ENCODE measurements around the gene NEU2. TPM values are rescaled to one million over a fixed set of nuclear protein-coding genes. Genes with fewer than 3 reads are reported as not detected.

NEU2 gene
- total and polyA plus RNA-seq, 3 experiments from 2014 or later, result not detected

DNA sequence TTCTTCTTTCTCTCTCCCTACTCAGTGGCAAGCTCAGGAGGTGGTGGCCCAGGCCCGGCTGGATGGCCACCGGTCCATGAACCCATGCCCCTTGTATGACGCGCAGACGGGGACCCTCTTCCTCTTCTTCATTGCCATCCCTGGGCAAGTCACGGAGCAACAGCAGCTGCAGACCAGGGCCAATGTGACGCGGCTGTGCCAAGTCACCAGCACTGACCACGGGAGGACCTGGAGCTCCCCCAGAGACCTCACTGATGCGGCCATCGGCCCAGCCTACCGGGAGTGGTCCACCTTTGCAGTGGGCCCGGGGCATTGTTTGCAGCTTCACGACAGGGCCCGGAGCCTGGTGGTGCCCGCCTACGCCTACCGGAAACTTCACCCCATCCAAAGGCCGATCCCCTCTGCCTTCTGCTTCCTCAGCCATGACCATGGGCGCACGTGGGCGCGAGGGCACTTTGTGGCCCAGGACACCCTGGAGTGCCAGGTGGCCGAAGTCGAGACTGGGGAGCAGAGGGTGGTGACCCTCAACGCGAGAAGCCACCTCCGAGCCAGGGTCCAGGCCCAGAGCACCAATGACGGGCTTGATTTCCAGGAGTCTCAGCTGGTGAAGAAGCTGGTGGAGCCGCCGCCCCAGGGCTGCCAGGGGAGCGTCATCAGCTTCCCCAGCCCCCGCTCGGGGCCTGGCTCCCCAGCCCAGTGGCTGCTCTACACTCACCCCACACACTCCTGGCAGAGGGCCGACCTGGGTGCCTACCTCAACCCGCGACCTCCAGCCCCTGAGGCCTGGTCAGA lies 1.8 kb downstream of the NEU2 start:
- Mint-ChIP-seq H3K4me3 (no peak overlapping the region), H3K27ac (no peak overlapping the region), H3K4me1 (peaks cover 0 to 1% (median 0%) of the 10 kb centered on the region in 3 donors), H3K9me3 (no peaks in the 10 kb centered on the region), H3K36me3 (no peaks in the 10 kb centered on the region), H3K27me3 (peaks cover 0 to 1% of the 10 kb centered on the region in 2 donors)
- no peak for DNase-seq
- ChIA-PET POLR2A (no interaction called here), CTCF (no interaction called here)
- Histone ChIP-seq H3K9me3 (ENCODE audit: low read length) (no peaks in the 10 kb centered on the region), H3K36me3 (ENCODE audit: insufficient read depth, low read length) (no peaks in the 10 kb centered on the region), H3K27ac (ENCODE audit: low read depth, low read length) (no peak overlapping the region), H3K27me3 (ENCODE audit: insufficient read depth, low read length, poor library complexity, severe bottlenecking) (no peaks in the 10 kb centered on the region), H3K4me1 (ENCODE audit: insufficient read depth, low read length) (no peaks in the 10 kb centered on the region), H3K4me3 (ENCODE audit: low read length) (no peak overlapping the region)

DNA sequence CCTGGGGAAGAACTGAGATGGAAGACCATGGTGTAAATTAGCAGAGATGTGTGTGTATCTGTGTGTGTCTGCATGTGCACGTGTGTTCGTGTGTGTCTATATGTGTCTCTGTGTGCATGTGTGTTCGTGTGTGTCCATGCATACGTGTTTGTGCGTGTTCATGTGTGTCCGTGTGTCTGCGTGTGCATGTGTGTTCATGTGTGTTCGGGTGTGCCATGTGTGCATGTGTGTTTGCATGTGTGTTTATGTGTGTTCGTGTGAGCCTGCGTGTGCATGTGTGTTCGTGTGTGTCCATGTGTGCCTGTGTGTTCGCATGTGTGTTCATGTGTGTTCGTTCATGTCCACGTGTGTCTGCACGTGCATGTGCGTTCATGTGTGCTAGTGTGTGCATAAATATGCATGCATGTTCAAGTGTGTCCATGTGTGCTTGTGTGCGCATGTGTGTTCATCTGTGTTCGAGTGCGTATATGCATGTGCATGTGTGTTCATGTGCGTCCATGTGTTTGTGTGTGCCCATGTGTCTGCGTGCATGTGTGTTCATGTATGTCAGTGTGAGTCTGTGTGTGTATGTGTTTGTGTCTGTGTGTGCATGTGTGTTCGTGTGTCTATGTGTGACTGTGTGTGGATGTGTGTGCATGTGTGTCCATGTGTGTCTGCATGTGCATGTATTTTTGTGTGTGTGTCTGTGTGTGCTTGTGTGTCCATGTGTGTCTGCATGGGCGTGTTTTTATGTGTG lies 3.1 kb downstream of the NEU2 start:
- H3K4me3 ChIP-seq (ENCODE audit: low read length), result no peak overlapping the region
- H3K27me3 ChIP-seq (ENCODE audit: insufficient read depth, low read length, poor library complexity, severe bottlenecking), result no peaks in the 10 kb centered on the region
- ChIA-PET POLR2A (no interaction called here), CTCF (no interaction called here)
- H3K4me1 Mint-ChIP-seq, result no peaks in the 10 kb centered on the region
- H3K36me3 ChIP-seq (ENCODE audit: insufficient read depth, low read length), result no peaks in the 10 kb centered on the region
- H3K36me3 Mint-ChIP-seq, result no peaks in the 10 kb centered on the region
- H3K27ac Mint-ChIP-seq, result no peak overlapping the region
- H3K4me1 ChIP-seq (ENCODE audit: insufficient read depth, low read length), result no peaks in the 10 kb centered on the region
- no peak overlapping the region for H3K4me3 Mint-ChIP-seq
- DNase-seq, result no peak
- no peaks in the 10 kb centered on the region for H3K9me3 Mint-ChIP-seq
- peaks cover 0 to 4% of the 10 kb centered on the region in 2 donors for H3K27me3 Mint-ChIP-seq
- H3K27ac ChIP-seq (ENCODE audit: low read depth, low read length), result no peak overlapping the region
- no peaks in the 10 kb centered on the region for H3K9me3 ChIP-seq (ENCODE audit: low read length)

DNA sequence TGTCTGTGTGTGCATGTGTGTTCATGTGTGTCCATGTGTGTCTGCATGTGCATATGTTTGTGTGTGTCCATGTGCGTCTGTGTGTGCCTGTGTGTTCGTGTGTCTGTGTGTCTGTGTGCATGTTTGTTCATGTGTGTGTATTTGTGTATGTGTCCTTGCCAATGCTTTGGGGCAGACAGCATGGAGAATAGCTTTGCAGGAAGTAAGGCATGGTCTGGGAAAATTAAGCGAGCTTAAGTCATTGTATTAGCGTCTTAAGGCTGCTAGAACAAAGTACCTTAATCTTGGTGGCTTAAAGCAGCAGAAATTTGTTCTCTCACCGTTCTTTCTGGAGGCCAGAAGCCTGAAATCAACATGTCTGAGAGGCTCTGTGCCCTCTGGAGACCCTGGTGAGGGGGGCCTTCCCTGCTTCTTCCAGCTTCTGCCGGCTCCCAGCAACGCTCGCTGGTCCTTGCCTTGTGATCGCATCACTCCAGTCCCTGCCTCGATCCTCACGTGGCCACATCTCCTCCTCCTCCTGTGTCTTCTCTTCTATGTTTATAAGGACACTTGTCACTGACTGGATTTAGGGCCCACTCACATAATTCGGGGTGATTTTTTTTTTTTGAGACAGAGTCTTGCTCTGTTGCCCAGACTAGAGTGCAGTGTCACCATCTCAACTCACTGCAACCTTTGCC lies 3.8 kb downstream of the NEU2 start:
- Histone ChIP-seq H3K27ac (ENCODE audit: low read depth, low read length) (no peak overlapping the region), H3K36me3 (ENCODE audit: insufficient read depth, low read length) (no peaks in the 10 kb centered on the region), H3K4me3 (ENCODE audit: low read length) (no peak overlapping the region), H3K9me3 (ENCODE audit: low read length) (no peaks in the 10 kb centered on the region), H3K27me3 (ENCODE audit: insufficient read depth, low read length, poor library complexity, severe bottlenecking) (no peaks in the 10 kb centered on the region), H3K4me1 (ENCODE audit: insufficient read depth, low read length) (no peaks in the 10 kb centered on the region)
- DNase-seq, result no peak
- H3K4me3 Mint-ChIP-seq, result no peak overlapping the region
- peaks cover 0 to 4% of the 10 kb centered on the region in 2 donors for H3K27me3 Mint-ChIP-seq
- H3K9me3 Mint-ChIP-seq, result no peaks in the 10 kb centered on the region
- POLR2A ChIA-PET, result no interaction called here
- no peaks in the 10 kb centered on the region for H3K4me1 Mint-ChIP-seq
- no peak overlapping the region for H3K27ac Mint-ChIP-seq
- no peaks in the 10 kb centered on the region for H3K36me3 Mint-ChIP-seq
- CTCF ChIA-PET, result no interaction called here

DNA sequence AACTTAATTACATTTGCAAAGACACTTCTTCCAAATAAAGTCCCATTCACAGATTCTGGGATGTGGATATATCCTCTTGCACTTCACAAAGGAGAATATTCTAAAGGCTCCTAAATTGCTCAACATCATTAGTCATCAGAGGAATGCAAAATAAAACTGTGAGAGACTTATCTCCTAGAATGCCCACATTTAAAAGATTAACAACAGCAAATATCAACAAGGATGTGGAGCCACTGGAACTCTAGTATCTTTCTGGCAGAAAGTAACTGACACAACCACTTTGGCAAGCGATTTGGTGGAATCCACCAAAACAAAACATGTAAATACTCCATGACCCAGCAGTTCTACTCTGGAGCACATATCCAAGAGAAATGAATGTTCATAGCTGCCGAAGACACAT lies 4.6 kb downstream of the NEU2 start:
- no peak overlapping the region for H3K27ac ChIP-seq (ENCODE audit: low read depth, low read length)
- no peaks in the 10 kb centered on the region for H3K4me1 ChIP-seq (ENCODE audit: insufficient read depth, low read length)
- peaks cover under 1 to 7% of the 10 kb centered on the region in 2 donors for H3K27me3 Mint-ChIP-seq
- H3K36me3 ChIP-seq (ENCODE audit: insufficient read depth, low read length), result no peaks in the 10 kb centered on the region
- H3K9me3 ChIP-seq (ENCODE audit: low read length), result no peaks in the 10 kb centered on the region
- no peak overlapping the region for H3K4me3 ChIP-seq (ENCODE audit: low read length)
- H3K27me3 ChIP-seq (ENCODE audit: insufficient read depth, low read length, poor library complexity, severe bottlenecking), result no peaks in the 10 kb centered on the region
- ChIA-PET CTCF (interaction anchor here (1.0 kb wide), 1 partner anchor 228 kb away, joined by 4 read pairs; no protein-coding TSS in a partner anchor), POLR2A (no interaction called here)
- no peaks in the 10 kb centered on the region for H3K36me3 Mint-ChIP-seq
- H3K27ac Mint-ChIP-seq, result no peak overlapping the region
- H3K9me3 Mint-ChIP-seq, result no peaks in the 10 kb centered on the region
- no peak overlapping the region for H3K4me3 Mint-ChIP-seq
- H3K4me1 Mint-ChIP-seq, result no peaks in the 10 kb centered on the region
- no peak for DNase-seq

DNA sequence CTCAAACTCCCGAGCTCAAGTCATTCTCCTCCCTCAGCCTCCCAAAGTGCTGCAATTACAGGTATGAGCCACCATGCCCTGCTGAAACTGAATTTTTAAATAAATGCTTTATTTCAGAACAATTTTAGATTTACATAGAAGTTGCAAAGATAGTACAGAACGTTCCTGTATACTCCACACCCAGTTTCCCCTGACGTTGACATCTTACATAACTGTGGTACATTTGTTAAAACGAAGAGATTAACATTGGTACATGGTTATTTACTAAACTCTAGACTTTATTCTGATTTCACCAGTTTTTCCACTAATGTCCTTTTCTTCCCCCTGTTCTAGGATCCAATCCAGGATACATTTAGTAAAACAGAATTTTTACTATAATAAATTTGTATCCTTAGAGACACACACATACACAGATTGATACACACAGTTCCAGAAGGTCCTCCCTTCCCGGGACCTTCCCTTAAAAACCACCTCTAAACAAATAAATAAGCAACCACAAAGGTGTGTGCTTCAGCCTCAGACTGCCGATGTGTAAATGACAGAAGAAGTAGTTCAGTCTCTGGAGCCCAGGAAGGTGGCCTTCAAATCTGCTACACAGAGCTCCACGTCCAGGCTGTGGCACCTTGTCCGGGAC lies 6.9 kb downstream of the NEU2 start:
- Histone ChIP-seq H3K27me3 (ENCODE audit: insufficient read depth, low read length, poor library complexity, severe bottlenecking) (no peaks in the 10 kb centered on the region), H3K4me1 (ENCODE audit: insufficient read depth, low read length) (no peaks in the 10 kb centered on the region), H3K4me3 (ENCODE audit: low read length) (no peak overlapping the region), H3K27ac (ENCODE audit: low read depth, low read length) (no peak overlapping the region), H3K9me3 (ENCODE audit: low read length) (no peaks in the 10 kb centered on the region), H3K36me3 (ENCODE audit: insufficient read depth, low read length) (no peaks in the 10 kb centered on the region)
- Mint-ChIP-seq H3K9me3 (no peaks in the 10 kb centered on the region), H3K4me1 (no peaks in the 10 kb centered on the region), H3K27ac (no peak overlapping the region), H3K27me3 (peaks cover 10 to 12% of the 10 kb centered on the region in 2 donors), H3K36me3 (no peaks in the 10 kb centered on the region), H3K4me3 (no peak overlapping the region)
- DNase-seq, result no peak
- ChIA-PET POLR2A (no interaction called here), CTCF (no interaction called here)

DNA sequence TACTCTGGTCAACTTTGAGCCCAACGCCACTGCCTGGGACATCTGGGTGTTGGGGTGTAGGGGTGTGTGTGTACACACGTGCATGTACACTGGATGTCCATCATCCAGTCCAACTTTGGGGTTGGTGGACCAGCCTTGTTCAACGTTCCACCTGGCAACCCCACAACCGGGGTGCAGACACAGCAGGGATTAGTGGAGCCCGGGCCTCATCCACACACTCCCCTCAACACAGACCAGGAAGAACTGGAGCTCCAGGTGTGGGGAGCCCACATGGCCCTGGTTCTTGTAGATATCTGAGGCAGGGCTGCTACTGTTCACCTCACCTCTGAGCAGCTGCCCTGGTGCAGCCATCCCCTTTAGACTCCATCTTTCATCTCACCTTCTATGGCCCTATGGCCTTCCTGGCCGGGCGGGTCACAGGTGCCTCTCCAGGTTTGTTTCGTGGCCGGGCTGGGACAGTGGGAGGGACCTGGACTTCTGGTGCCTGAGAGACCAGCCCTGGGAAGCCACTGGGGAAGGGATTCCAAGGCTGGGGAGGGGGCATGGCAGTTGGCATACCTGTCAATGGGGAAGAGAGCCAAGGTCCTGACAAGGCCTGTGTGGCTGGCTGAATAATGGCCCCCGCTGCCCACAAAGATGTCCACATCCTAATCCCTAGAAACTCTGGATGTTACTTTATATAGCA lies 7.5 kb downstream of the NEU2 start:
- no peaks in the 10 kb centered on the region for H3K9me3 Mint-ChIP-seq
- ChIA-PET POLR2A (no interaction called here), CTCF (no interaction called here)
- no peak overlapping the region for H3K4me3 Mint-ChIP-seq
- Histone ChIP-seq H3K27me3 (ENCODE audit: insufficient read depth, low read length, poor library complexity, severe bottlenecking) (no peaks in the 10 kb centered on the region), H3K4me3 (ENCODE audit: low read length) (no peak overlapping the region), H3K27ac (ENCODE audit: low read depth, low read length) (no peak overlapping the region), H3K36me3 (ENCODE audit: insufficient read depth, low read length) (no peaks in the 10 kb centered on the region), H3K9me3 (ENCODE audit: low read length) (no peaks in the 10 kb centered on the region), H3K4me1 (ENCODE audit: insufficient read depth, low read length) (no peaks in the 10 kb centered on the region)
- no peak overlapping the region for H3K27ac Mint-ChIP-seq
- no peak for DNase-seq
- no peaks in the 10 kb centered on the region for H3K4me1 Mint-ChIP-seq
- no peaks in the 10 kb centered on the region for H3K36me3 Mint-ChIP-seq
- peaks cover 10 to 12% of the 10 kb centered on the region in 2 donors for H3K27me3 Mint-ChIP-seq

DNA sequence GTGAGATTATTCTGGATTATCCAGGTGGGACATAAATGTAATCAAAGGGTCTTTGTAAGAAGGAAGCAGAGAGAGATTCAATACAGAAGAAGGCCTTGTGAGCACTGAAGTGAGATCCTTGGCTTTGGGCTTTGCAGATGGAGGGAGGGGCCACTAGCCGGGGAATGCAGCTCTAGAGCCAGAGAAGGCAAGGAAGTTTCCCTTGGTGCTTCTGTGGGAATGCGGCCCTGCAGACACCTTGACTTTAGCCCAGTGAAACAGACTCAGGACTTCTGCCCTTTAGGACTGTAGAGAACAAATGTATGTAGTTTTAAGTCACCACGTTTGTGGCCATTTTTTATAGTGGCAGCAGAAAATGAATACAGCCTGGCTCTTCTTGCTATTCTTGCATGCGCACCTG lies 8.1 kb downstream of the NEU2 start:
- ChIA-PET POLR2A (no interaction called here), CTCF (no interaction called here)
- no peak overlapping the region for H3K4me3 ChIP-seq (ENCODE audit: low read length)
- no peaks in the 10 kb centered on the region for H3K4me1 ChIP-seq (ENCODE audit: insufficient read depth, low read length)
- no peak overlapping the region for H3K4me3 Mint-ChIP-seq
- H3K4me1 Mint-ChIP-seq, result no peaks in the 10 kb centered on the region
- H3K9me3 Mint-ChIP-seq, result no peaks in the 10 kb centered on the region
- H3K27ac Mint-ChIP-seq, result peak overlapping the region in 1 of 8 donors; percentile 57
- H3K27ac ChIP-seq (ENCODE audit: low read depth, low read length), result no peak overlapping the region
- H3K27me3 Mint-ChIP-seq, result peaks cover 10 to 12% of the 10 kb centered on the region in 2 donors
- no peaks in the 10 kb centered on the region for H3K27me3 ChIP-seq (ENCODE audit: insufficient read depth, low read length, poor library complexity, severe bottlenecking)
- H3K9me3 ChIP-seq (ENCODE audit: low read length), result no peaks in the 10 kb centered on the region
- no peaks in the 10 kb centered on the region for H3K36me3 ChIP-seq (ENCODE audit: insufficient read depth, low read length)
- H3K36me3 Mint-ChIP-seq, result no peaks in the 10 kb centered on the region
- no peak for DNase-seq
